Stimulated activated CD8-positive, alpha-beta memory T cell treated with anti-CD3 and anti-CD28 coated beads, Interleukin-15, amount 100 ng/mL, for 48 hours (primary cell): ENCODE data around the gene DTD1.
A peak's percentile ranks its signal among the peaks of the same experiment; 100 is the strongest.

Experiments used
- DNase-seq, 2 donors: peaks; one replicate each; pipeline ENCODE4 v3.0.0-alpha.2; 2020; ENCODE audit warnings: low read depth in 2 of 2

DTD1 gene

GRCh38 chr20:18793625-18794427 is 206.0 kb downstream of the DTD1 start:
- peak; percentile 72 to 76 for DNase-seq

DNA sequence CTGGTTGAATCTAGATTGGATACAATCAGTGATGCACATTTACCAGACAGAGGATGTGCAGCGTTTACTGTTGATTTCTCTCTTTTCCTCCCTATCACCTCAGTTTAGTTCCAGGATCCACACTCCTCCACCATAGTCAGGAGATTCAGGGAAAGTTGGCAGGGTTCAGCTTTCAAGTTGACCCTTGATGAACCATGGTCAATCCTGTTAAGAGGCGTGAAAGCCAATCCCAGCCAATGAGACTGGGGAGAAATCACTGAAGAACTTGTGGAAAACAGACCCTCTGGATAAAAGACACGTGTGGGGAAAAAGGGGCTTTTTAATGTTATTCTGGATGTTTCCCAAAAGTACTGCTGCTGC is 206.6 kb downstream of the DTD1 start:
- no peak for DNase-seq

- DNase-seq: no peak
Observed at GRCh38 chr20:18795366-18795765, 207.5 kb downstream of the DTD1 start.

DNA sequence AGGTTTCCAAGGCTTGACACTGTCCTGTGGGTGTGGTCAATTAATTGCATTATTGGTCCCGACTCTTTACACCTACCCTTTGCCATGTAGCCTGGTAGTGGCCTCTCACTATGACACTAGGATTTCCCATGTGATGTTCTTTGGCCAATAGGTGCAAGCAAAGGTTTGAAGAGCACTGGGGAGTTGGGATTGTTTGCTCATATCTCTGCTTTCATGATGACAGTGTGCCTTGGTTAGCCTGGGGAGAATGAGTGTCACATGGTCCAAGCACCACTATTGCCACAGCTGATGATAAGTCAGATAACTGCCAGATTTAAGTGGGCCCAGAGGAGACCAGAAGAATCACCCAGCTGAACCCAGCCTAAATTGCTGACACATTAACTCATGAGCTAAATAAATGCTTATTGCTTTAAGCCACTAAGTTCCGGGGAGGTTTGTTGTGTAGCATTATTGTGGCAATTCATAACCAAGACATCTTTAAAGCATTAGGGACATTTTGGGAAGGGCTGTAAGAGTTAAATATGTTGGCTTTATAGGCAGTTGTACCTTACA is 208.5 kb downstream of the DTD1 start:
- no peak for DNase-seq

DNA sequence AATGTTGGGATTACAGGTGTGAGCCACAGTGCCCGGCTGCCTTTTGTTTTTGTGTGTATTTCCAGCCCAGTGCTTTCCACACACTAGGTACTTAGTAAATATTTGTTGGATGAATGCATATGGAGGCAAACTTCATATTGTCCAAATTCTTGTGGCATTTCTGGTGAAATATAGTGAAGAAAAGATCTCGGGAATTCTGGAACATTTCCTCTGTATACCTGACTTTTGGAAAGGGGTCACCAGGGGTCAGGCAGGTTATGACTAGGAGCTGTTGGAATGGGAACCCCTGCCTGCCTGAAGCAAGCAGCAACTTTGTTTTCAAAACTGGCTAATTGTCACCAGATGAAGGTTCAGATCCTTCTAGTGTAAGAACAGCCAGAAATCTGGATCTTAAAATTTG is 213.7 kb downstream of the DTD1 start:
- DNase-seq: no peak

GRCh38 chr20:18802012-18802634 is 214.3 kb downstream of the DTD1 start:
- no peak for DNase-seq

- no peak for DNase-seq
Observed at GRCh38 chr20:18805881-18806280, 218.0 kb downstream of the DTD1 start.

- no peak for DNase-seq
Observed at GRCh38 chr20:18808712-18809111, 220.9 kb downstream of the DTD1 start.

GRCh38 chr20:18811186-18811585 is 223.3 kb downstream of the DTD1 start:
- DNase-seq: no peak

- DNase-seq: no peak
Observed at GRCh38 chr20:18811904-18812303, 224.1 kb downstream of the DTD1 start.

DNA sequence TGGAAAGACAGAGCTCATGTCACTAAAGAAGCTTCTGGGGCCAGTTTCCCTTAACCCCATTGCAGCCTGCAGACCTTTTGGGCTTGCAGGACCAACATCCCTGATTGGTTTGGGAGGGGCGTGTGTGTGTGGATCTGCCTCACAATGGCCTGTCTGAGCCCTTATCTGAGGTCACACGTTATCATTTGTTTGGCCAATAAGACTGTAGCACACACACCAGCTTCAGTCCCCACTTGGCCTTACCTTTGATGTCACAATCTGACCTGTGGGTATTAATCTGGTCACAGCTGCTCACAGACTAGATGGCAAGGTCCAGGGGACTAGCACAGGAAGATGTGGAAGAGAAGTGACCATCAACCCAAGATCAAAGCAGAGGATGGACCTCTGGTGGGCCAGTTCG is 225.6 kb downstream of the DTD1 start, which contains the start of gene SCP2D1:
Gene SCP2D1 (plus strand): TSS at position 301 of the 400 bp plus-strand sequence. CDS start 33 bp downstream, at position 334.
- DNase-seq: no peak

- no peak for DNase-seq
Observed at GRCh38 chr20:18815194-18815942, 227.5 kb downstream of the DTD1 start.
